IPS DF 6.9 (cell line): Measurements from ENCODE around the gene NR5A2.

Source experiments
- DNase-seq: peaks from one replicate; pipeline ENCODE4 v3.0.0-alpha.2; 2013; ENCODE audit warnings: low read depth, low spot score
- H3K27ac ChIP-seq: one replicate; pipeline ENCODE4 v1.5.1; 2013; ENCODE audit warnings: low read length, control low read depth
- H3K27me3 ChIP-seq: 2 replicates; pipeline ENCODE4 v1.6.1; 2013; ENCODE audit warnings: mild to moderate bottlenecking, low read length; ENCODE audit not compliant: control insufficient read depth, insufficient read depth
- H3K36me3 ChIP-seq: 2 replicates; pipeline ENCODE4 v1.6.1; 2013; ENCODE audit warnings: low read length; ENCODE audit not compliant: control insufficient read depth, insufficient read depth
- H3K4me1 ChIP-seq: 2 replicates; pipeline ENCODE4 v1.6.1; 2013; ENCODE audit warnings: low read length; ENCODE audit not compliant: control insufficient read depth, insufficient read depth
- H3K4me3 ChIP-seq: 2 replicates; pipeline ENCODE4 v1.5.1; 2013; ENCODE audit warnings: mild to moderate bottlenecking, low read length
- H3K9me3 ChIP-seq: 2 replicates; pipeline ENCODE4 v1.6.1; 2013; ENCODE audit warnings: low read length, inconsistent platforms; ENCODE audit not compliant: control insufficient read depth, insufficient read depth
- WGBS: extraction: QIAGEN DNeasy Blood & Tissue Kit; methylation state at CpG from one replicate; pipeline ENCODE4 v1.1.7; 2013; ENCODE audit warnings: mixed read lengths, missing lambda C conversion rate; ENCODE audit not compliant: insufficient read length, insufficient coverage; 5-methylcytosine and 5-hydroxymethylcytosine counted together

The NR5A2 gene

DNA sequence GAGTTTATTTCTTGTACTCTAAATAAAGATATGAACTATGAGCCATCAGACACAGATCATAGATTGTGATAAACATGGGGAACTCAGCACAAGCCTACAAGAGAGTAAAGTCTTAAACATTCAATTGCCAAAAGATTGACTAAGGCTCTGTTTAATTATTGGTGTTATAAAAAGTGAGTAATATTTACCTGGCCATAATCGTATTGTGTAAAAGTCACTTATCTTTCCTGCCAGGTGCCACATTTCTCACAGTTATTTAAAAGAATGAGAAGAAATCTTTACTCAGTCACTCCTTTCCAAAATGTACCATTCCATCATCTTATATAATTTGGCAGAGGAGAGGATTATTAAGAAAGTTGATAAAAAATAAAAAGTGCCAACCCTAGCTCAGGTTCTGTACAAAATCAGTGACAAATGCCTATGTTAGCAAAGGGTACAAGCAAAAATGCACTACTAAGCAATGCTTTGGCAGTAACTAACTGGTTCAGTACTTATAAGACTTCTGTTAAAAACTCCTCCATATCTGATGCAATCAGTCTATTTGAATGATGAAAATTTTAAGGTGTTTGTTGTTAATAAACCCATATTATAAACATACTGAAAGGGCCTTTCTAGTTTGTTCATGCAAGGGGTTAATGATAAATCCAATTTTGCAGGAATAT, 5.8 kb upstream of the NR5A2 start:
- Histone ChIP-seq H3K9me3 (no peaks in the 10 kb centered on the region), H3K4me3 (no peak overlapping the region), H3K27me3 (no peaks in the 10 kb centered on the region), H3K4me1 (no peaks in the 10 kb centered on the region), H3K27ac (no peak overlapping the region), H3K36me3 (no peaks in the 10 kb centered on the region)
- no peak for DNase-seq
- no CpG with 5 or more reads among the region's 1 CpG for WGBS

DNA sequence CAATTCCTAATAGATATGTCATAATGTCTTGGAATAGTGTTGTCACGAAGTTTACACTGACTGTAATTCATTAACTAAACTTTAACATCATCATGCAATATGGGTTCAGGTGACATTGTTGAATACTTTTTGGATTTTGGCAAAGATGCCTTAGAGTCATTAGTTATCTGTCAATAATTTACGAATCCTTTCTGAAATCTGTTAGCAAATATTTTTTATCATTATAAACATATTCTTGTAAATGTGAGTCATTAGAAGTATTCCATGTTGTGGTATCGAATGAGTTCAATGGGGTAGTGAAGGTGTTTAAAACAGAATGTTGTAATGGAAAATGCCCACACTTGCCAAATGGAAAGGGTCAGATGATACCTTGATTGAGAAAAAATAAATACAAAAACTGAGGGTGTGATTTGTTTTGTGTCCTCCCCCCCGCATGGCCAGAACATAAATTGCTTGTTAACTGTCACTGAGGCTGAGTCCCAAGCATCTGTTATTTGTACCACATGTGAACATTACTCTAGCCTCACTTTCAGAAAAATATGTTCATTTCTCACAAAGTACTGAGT, 5.2 kb upstream of the NR5A2 start:
- no peak overlapping the region for H3K27ac ChIP-seq
- no peaks in the 10 kb centered on the region for H3K4me1 ChIP-seq
- no peaks in the 10 kb centered on the region for H3K36me3 ChIP-seq
- no peak overlapping the region for H3K4me3 ChIP-seq
- no peak for DNase-seq
- no CpG with 5 or more reads among the region's 4 CpGs for WGBS
- H3K9me3 ChIP-seq, result no peaks in the 10 kb centered on the region
- H3K27me3 ChIP-seq, result no peaks in the 10 kb centered on the region

DNA sequence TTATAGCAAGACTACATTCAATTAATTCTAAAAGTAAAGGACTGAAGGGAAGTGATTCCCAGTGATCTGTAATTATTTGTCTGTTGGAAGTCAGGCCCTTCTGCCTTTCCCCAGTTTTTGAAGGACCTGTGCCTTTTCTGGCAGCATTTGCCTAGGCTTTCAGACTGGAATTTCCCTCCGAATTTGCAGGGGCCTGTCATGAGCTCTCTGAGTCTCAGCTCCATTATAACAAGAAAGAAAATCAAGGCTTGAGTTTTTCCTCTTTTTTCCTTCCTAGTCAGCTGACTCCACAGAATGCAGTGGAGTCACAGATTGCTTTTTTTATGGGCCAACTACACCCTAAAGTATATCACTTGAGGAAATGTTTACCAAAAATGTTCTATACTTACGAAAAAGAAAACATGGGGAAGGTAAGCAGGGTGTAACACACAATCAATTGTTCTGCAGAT, 1.1 kb downstream of the NR5A2 start:
- H3K4me1 ChIP-seq, result peaks cover 3% of the 10 kb centered on the region
- no CpG with 5 or more reads among the region's 2 CpGs for whole genome bisulfite sequencing
- peak overlapping the region; percentile 86; the same call in 1 of the 2 replicates for H3K4me3 ChIP-seq
- H3K27ac ChIP-seq, result no peak overlapping the region
- DNase-seq, result no peak
- no peaks in the 10 kb centered on the region for H3K36me3 ChIP-seq
- H3K27me3 ChIP-seq, result peaks cover 9% of the 10 kb centered on the region; the same call in 1 of the 2 replicates
- no peaks in the 10 kb centered on the region for H3K9me3 ChIP-seq

DNA sequence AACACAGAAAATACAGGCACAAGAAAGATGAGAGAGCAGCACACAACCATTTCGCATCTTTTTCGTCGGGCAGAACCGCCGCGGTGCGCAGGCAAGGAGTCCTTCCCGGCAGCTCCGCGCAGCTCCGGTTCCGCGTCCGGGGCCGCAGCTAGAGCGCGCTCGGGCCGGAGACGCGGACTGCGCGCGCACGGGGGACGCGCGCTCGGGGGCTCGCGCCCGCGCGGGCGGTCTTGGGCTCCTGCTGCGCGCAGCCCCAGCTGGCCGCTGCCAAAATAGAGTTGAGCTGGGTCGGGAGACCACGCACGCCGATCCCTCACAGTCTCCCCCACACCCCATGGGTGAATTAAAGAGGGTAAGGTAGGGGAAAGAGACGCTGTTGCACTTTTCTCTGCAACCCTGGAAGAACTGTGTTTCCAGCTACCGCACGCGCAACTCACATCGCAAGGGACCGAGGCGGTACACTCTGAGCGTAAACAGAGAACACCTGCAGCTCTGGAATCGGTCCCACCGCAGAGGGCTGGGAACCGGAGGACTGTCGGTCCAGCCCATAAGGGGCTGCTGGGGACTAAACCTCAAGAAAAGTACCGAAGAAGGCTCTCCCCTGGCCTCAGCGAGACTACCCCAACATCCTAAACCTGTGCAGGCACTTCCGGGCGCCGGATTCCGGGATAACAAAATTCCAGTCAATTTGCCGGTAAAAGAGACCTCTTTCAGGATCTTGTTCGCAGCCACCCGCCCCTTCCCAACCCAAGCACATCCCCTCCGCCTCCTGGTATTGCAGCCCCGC, 1.7 kb downstream of the NR5A2 start:
- Histone ChIP-seq H3K4me1 (peaks cover 6% of the 10 kb centered on the region), H3K27ac (no peak overlapping the region), H3K9me3 (no peaks in the 10 kb centered on the region), H3K27me3 (peaks cover 9% of the 10 kb centered on the region; the same call in 1 of the 2 replicates), H3K4me3 (peak overlapping the region; percentile 86; the same call in 1 of the 2 replicates), H3K36me3 (no peaks in the 10 kb centered on the region)
- WGBS, result no CpG with 5 or more reads among the region's 65 CpGs
- no peak for DNase-seq

DNA sequence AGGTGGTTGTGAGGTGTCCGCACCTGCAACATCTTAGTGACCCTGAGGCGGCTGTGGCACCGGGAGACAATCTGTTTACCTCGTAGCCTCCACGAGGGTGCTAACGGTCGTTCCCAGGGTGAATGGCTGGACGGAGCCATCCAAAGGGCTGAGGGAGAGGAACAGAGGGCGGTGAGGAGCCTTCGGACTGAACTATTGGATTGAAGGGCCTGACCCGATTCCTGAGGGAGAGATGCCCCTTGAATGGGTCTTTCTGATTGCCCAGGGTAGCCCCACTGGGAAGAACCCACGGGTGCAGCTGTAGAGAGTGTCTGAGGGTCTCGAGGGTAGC, 2.3 kb downstream of the NR5A2 start:
- no peaks in the 10 kb centered on the region for H3K36me3 ChIP-seq
- H3K9me3 ChIP-seq, result no peaks in the 10 kb centered on the region
- WGBS, result no CpG with 5 or more reads among the region's 13 CpGs
- peaks cover 9% of the 10 kb centered on the region; the same call in 1 of the 2 replicates for H3K27me3 ChIP-seq
- peak overlapping the region; percentile 86; the same call in 1 of the 2 replicates for H3K4me3 ChIP-seq
- no peak for DNase-seq
- peaks cover 6% of the 10 kb centered on the region for H3K4me1 ChIP-seq
- no peak overlapping the region for H3K27ac ChIP-seq

DNA sequence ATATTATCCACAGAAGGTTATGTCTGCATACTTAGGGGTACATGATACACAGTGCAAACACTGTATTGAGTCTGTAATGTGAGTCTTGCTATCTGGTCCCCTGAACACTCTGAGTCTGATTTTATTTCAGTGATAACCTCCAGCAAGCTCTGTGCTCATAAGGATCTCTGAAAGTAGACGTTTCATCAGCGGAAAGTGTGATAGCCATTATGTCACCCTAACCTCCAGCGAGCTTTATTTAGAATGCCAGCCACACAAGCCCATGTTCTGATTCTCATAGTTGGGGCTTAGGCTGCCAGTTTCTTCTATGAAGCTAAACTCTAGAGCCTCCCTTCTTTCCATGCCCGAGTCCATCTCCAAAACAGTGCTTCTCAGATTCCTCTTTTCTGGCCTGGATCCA, 3.3 kb downstream of the NR5A2 start:
- peaks cover 15% of the 10 kb centered on the region; the same call in 1 of the 2 replicates for H3K27me3 ChIP-seq
- H3K4me1 ChIP-seq, result peaks cover 6% of the 10 kb centered on the region
- WGBS, result no CpG with 5 or more reads among the region's 4 CpGs
- H3K27ac ChIP-seq, result no peak overlapping the region
- DNase-seq, result no peak
- no peaks in the 10 kb centered on the region for H3K9me3 ChIP-seq
- no peaks in the 10 kb centered on the region for H3K36me3 ChIP-seq
- H3K4me3 ChIP-seq, result no peak overlapping the region

DNA sequence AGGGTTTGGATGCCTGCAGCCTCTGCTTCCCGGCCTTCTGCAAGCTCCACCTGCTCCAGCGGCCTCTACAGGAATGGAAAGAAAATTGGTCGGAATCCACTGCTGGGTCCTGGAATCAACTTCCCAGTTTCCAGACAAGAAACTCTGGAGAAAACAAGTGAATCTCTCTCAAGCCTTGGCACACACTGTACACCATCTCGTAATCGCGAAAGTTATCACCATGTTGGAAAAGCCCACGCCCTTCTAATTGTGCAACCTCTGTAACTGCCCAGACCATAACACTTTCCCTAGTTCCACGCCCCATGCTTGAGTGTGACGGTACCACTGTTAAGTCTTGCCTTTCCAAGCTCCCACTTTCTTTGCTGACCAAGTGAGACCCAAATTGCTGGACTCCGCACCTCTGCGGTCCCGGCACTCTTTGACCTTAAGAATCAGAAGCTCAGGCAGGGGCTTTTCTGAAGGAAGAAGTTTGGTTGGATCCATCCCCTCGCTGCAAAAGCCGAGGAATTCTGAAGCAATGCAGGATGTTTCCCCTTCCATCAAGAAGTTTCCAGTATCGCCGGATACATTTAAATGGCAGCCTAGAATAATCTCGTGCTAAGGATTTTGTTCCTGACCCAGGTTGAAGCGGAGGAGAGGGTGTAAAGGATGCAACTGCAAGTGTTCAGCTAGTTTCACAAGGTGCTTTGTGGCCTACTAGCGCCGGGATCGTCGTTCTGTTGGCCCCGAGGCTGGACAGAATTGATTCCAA, 6.2 kb downstream of the NR5A2 start:
- no CpG with 5 or more reads among the region's 23 CpGs for WGBS
- H3K9me3 ChIP-seq, result no peaks in the 10 kb centered on the region
- no peaks in the 10 kb centered on the region for H3K36me3 ChIP-seq
- H3K4me3 ChIP-seq, result no peak overlapping the region; the same call in 1 of the 2 replicates
- no peak for DNase-seq
- peaks cover 10% of the 10 kb centered on the region for H3K4me1 ChIP-seq
- H3K27ac ChIP-seq, result no peak overlapping the region
- H3K27me3 ChIP-seq, result peaks cover 36% of the 10 kb centered on the region

DNA sequence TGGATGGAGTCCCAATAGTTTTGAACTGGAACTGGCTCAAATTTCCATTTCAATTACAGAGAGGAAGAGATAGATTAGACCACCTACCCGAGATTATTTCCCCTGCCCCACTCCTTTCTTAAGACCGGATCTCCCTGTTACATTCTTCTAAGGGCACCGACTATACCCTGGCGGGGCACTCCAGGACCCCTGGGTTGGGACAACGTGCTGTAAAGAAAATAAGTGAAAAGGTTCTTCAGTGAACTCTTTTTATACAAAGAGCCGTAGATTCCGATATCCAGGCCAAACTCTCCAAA, 6.7 kb downstream of the NR5A2 start:
- Histone ChIP-seq H3K4me3 (no peak overlapping the region; the same call in 1 of the 2 replicates), H3K4me1 (peaks cover 10% of the 10 kb centered on the region), H3K9me3 (no peaks in the 10 kb centered on the region), H3K27ac (no peak overlapping the region), H3K27me3 (peaks cover 36% of the 10 kb centered on the region), H3K36me3 (no peaks in the 10 kb centered on the region)
- no peak for DNase-seq
- no CpG with 5 or more reads among the region's 7 CpGs for WGBS

DNA sequence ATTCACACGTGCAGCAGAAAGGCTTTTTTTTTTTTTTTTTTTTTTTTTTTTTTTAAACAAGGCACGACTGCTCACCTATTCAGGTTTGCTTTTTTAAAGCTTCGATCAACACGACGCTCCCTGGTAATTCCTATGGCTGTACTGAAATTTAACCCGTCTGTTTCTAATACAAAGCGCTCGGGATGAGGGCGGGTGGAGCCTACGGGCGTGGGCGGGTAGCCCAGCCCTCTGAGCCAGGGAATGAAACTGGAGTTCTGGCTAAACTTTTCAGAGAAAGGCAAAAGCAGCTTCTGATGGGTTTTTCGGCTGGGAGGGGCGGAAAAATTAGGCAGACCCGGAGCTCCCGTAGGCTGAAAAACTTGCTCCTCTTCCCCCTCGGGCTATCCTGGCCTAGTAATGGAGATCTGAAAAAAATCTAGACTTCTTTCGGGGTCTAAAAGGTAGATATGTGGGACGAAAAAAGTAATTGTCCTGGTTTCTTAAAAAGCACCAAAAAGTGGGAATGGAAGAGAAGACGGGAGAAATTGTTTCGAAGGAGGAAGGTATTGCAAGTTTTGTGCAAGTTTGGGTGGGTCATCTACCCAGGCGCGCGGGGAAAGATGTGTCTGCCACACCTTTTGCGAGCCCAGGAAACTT, 7.4 kb downstream of the NR5A2 start:
- Histone ChIP-seq H3K27me3 (peaks cover 35% of the 10 kb centered on the region), H3K9me3 (no peaks in the 10 kb centered on the region), H3K4me3 (peak overlapping the region; percentile 35; the same call in 1 of the 2 replicates), H3K36me3 (no peaks in the 10 kb centered on the region), H3K27ac (no peak overlapping the region), H3K4me1 (peaks cover 10% of the 10 kb centered on the region)
- no peak for DNase-seq
- WGBS, result no CpG with 5 or more reads among the region's 25 CpGs
